ENCODE measurements around the gene STRA8.

The STRA8 gene

GRCh38 chr7:135189221-135189662 is 44.4 kb upstream of the STRA8 start:
- TF ChIP-seq, protein P1, sequence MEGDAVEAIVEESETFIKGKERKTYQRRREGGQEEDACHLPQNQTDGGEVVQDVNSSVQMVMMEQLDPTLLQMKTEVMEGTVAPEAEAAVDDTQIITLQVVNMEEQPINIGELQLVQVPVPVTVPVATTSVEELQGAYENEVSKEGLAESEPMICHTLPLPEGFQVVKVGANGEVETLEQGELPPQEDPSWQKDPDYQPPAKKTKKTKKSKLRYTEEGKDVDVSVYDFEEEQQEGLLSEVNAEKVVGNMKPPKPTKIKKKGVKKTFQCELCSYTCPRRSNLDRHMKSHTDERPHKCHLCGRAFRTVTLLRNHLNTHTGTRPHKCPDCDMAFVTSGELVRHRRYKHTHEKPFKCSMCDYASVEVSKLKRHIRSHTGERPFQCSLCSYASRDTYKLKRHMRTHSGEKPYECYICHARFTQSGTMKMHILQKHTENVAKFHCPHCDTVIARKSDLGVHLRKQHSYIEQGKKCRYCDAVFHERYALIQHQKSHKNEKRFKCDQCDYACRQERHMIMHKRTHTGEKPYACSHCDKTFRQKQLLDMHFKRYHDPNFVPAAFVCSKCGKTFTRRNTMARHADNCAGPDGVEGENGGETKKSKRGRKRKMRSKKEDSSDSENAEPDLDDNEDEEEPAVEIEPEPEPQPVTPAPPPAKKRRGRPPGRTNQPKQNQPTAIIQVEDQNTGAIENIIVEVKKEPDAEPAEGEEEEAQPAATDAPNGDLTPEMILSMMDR (IDR thresholded peaks at IDR 0.05; ENCODE audit: control insufficient read depth, extremely low read depth, insufficient read depth), result no peak
- no peak overlapping the region for H3K4me3 ChIP-seq (ENCODE audit: low read depth, low read length)
- no peak for DNase-seq (ENCODE audit: low read depth)

GRCh38 chr7:135189961-135190360 is 43.7 kb upstream of the STRA8 start:
- DNase-seq (ENCODE audit: low read depth), result no peak
- TF ChIP-seq, protein P1 (IDR thresholded peaks at IDR 0.05; ENCODE audit: control insufficient read depth, extremely low read depth, insufficient read depth), result no peak
- H3K4me3 ChIP-seq (ENCODE audit: low read depth, low read length), result no peak overlapping the region

DNA sequence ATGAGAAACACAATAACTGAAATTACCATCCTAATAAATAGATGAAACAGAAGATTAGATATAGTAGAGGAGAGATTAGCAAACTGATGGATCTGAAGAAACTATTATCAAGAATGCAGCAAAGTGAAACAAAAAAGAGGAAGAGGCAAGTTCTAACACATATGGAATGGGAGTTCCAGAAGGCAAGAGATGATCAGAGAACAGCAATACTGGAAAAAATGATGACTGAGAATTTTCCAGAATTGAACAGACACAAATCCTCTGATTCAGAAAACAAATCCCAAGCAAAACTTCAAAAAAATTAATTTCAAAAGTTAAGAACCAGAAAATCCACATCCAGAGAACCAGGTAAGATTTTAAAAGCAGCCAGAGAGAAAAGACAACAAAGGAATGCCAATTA is 42.9 kb upstream of the STRA8 start:
- TF ChIP-seq, protein P1 (IDR thresholded peaks at IDR 0.05; ENCODE audit: control insufficient read depth, extremely low read depth, insufficient read depth), result no peak
- no peak for DNase-seq (ENCODE audit: low read depth)
- H3K4me3 ChIP-seq (ENCODE audit: low read depth, low read length), result no peak overlapping the region

DNA sequence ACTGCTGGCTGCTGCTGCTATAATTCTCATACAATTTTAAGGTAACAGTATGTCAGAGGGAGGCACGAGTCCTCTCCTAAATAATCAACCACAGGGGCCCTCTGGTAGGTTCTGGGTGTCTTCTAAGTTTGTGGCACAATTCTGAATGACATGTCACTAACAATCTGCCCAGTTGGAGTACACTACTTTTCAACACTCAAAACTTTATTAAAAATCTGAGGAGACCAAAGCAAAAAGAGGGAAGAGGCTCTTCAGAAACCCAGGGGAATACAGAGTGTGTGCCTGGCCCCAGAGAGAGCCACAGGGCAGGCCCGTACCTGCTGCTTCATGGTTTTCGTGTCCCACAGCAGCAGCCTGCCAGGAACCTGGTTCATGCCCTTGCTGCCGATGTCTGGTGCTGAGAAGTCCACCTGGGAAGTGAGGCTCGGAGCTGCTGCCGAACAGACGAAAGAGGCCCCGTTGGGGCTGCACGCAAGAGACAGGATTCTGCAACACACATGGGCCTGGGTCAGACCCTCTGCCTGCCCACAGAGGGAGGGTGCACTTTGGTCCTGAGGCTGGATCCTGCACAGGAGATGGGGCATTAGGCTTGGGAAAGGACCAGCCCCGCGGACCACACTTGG is 40.6 kb upstream of the STRA8 start:
- no peak for DNase-seq (ENCODE audit: low read depth)
- H3K4me3 ChIP-seq (ENCODE audit: low read depth, low read length), result no peak overlapping the region
- TF ChIP-seq, protein P1 (IDR thresholded peaks at IDR 0.05; ENCODE audit: control insufficient read depth, extremely low read depth, insufficient read depth), result no peak

DNA sequence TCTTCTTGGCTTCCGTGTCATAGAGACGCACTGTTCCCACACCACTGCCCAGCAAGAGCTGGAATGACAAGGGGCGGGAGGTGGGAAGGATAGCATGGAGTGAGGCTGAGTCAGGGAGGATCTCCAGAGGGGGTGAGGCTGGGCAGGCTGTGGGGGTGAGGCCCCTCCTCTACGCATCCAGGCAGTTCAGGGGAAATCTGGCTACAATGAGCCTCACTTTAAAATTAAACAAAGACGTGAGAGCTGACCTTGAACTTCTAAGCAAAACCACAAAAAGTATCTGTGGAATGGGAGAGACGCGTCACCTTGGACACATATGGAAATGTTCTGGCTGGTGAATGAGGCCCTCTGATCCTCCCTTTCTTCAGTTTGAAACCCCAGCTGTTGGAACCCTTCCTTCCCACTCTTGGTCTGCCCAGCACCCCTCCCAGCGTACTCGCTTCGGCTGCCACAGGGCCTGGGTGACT is 40.0 kb upstream of the STRA8 start:
- TF ChIP-seq, protein P1 (IDR thresholded peaks at IDR 0.05; ENCODE audit: control insufficient read depth, extremely low read depth, insufficient read depth), result no peak
- H3K4me3 ChIP-seq (ENCODE audit: low read depth, low read length), result no peak overlapping the region
- DNase-seq (ENCODE audit: low read depth), result no peak

DNA sequence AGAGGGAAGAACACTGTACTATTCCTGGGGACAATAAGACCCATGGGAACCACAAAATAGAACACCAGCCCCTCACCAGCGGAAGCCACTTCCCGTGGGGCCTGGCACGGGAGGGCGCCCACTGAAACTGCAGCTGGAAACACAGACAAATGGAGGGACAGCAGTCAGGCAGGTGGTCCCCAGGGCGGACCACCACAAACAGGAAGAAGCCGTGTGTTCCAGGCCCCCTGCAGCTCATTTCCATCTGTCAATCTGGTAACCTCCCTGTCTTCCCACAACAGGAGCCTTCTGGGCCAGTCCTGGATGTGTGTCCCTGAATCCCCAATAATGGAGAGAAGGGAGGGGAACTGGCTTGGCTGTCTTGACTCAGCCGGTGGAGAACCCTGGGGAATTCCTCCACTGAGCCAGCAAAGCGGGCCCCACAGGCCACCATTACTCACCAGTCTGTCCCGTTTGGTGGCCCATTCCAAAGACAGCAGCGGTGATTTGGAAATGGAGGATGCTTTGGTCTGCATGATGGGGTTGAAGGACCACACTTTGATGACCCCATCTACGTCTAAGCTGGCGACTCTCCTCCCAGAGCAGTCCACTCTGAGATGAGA is 39.0 kb upstream of the STRA8 start:
- DNase-seq (ENCODE audit: low read depth), result no peak
- H3K4me3 ChIP-seq (ENCODE audit: low read depth, low read length), result no peak overlapping the region
- TF ChIP-seq, protein P1 (IDR thresholded peaks at IDR 0.05; ENCODE audit: control insufficient read depth, extremely low read depth, insufficient read depth), result no peak
